ENCODE measurements around the gene ZNF516. TPM values are rescaled to one million over a fixed set of nuclear protein-coding genes. Genes with fewer than 3 reads are reported as not detected.
A peak's percentile ranks its signal among the peaks of the same experiment; 100 is the strongest.

ZNF516 gene
- total and polyA plus RNA-seq, 2 of the 13 experiments (the other 11 are each of a cell fraction or from before 2014, with no cell fraction given) = 16.6 to 18.7 TPM

- TF ChIP-seq TFDP1 (CRISPR knock-in tag; IDR thresholded peaks at IDR 0.05; ENCODE audit: borderline replicate concordance) (0 out of 2 replicates have a peak, but pooled peaks have one; percentile 31), ZFP90 (CRISPR knock-in tag; IDR thresholded peaks at IDR 0.05; ENCODE audit: borderline replicate concordance) (no peak), ETS1 (CRISPR knock-in tag; IDR thresholded peaks at IDR 0.05) (no peak), ZNF207 (IDR thresholded peaks at IDR 0.05; ENCODE audit: borderline replicate concordance) (no peak), PRMT3 (CRISPR knock-in tag; IDR thresholded peaks at IDR 0.05; ENCODE audit: borderline replicate concordance, low read depth) (no peak), USF2 (IDR thresholded peaks at IDR 0.05; ENCODE audit: low read depth, low read length) (no peak), USF2 (CRISPR knock-in tag; IDR thresholded peaks at IDR 0.05; ENCODE audit: borderline replicate concordance) (no peak), HMGXB3 (CRISPR knock-in tag; IDR thresholded peaks at IDR 0.05; ENCODE audit: borderline replicate concordance) (no peak), SOX13 (IDR thresholded peaks at IDR 0.05) (no peak), SOX13 (CRISPR knock-in tag; conservative IDR thresholded peaks at IDR 0.05 in 1 of 2, IDR thresholded peaks at IDR 0.05 in 1 of 2) (peak in 1 of 2 experiments; percentile 27; a peak in 1 of 4 replicates), ZNF580 (CRISPR knock-in tag; IDR thresholded peaks at IDR 0.05; ENCODE audit: borderline replicate concordance, low read depth) (no peak), ZNF746 (CRISPR knock-in tag; IDR thresholded peaks at IDR 0.05) (no peak), ZNF24 (IDR thresholded peaks at IDR 0.05) (no peak), ZMAT5 (CRISPR knock-in tag; IDR thresholded peaks at IDR 0.05; ENCODE audit: borderline replicate concordance, low read depth) (no peak), ZNF317 (CRISPR knock-in tag; IDR thresholded peaks at IDR 0.05) (0 out of 2 replicates have a peak, but pooled peaks have one; percentile 22), ZNF639 (CRISPR knock-in tag; conservative IDR thresholded peaks at IDR 0.05) (no peak), ZNF17 (CRISPR knock-in tag; IDR thresholded peaks at IDR 0.05) (no peak)
Measured at GRCh38 chr18:76398896-76399612, 96.0 kb downstream of the ZNF516 start (continued).
